Inflammatory macrophage (primary cell): ENCODE data around the gene DGCR8.

Source experiments
- DNase-seq, 2 donors: peaks; one replicate each; pipeline ENCODE4 v3.0.0-alpha.2; 2020 to 2022

Gene DGCR8

GRCh38 chr22:20090730-20091240 is 10.7 kb downstream of the DGCR8 start:
- peak in 1 of 2 donors; percentile 28 for DNase-seq

- DNase-seq: no peak
Observed at GRCh38 chr22:20091690-20092476, 11.8 kb downstream of the DGCR8 start.

GRCh38 chr22:20092477-20092854 is 12.4 kb downstream of the DGCR8 start:
- DNase-seq: no peak

GRCh38 chr22:20093418-20094196 is 13.6 kb downstream of the DGCR8 start:
- no peak for DNase-seq

GRCh38 chr22:20094197-20094807 is 14.3 kb downstream of the DGCR8 start:
- no peak for DNase-seq

- no peak for DNase-seq
Observed at GRCh38 chr22:20095521-20095920, 15.5 kb downstream of the DGCR8 start.

- no peak for DNase-seq
Observed at GRCh38 chr22:20096574-20097420, 16.8 kb downstream of the DGCR8 start.

GRCh38 chr22:20099099-20099711 is 19.2 kb downstream of the DGCR8 start:
- DNase-seq: no peak

- DNase-seq: no peak
Observed at GRCh38 chr22:20101638-20102037, 21.6 kb downstream of the DGCR8 start.

GRCh38 chr22:20102203-20102780 is 22.3 kb downstream of the DGCR8 start:
- no peak for DNase-seq

- DNase-seq: no peak
Observed at GRCh38 chr22:20105456-20106204, 25.6 kb downstream of the DGCR8 start.

- DNase-seq: no peak
Observed at GRCh38 chr22:20106205-20106848, 26.3 kb downstream of the DGCR8 start.

- DNase-seq: no peak
Observed at GRCh38 chr22:20106849-20107237, 26.8 kb downstream of the DGCR8 start.

- no peak for DNase-seq
Observed at GRCh38 chr22:20107471-20107901, 27.4 kb downstream of the DGCR8 start.

GRCh38 chr22:20107951-20108756 is 28.1 kb downstream of the DGCR8 start:
- no peak for DNase-seq

- DNase-seq: no peak
Observed at GRCh38 chr22:20108757-20109230, 28.8 kb downstream of the DGCR8 start.

- no peak for DNase-seq
Observed at GRCh38 chr22:20109411-20110358, 29.6 kb downstream of the DGCR8 start.
